ENCODE measurements around the gene PF4V1.
A peak's percentile ranks its signal among the peaks of the same experiment; 100 is the strongest.

PF4V1 gene

DNA sequence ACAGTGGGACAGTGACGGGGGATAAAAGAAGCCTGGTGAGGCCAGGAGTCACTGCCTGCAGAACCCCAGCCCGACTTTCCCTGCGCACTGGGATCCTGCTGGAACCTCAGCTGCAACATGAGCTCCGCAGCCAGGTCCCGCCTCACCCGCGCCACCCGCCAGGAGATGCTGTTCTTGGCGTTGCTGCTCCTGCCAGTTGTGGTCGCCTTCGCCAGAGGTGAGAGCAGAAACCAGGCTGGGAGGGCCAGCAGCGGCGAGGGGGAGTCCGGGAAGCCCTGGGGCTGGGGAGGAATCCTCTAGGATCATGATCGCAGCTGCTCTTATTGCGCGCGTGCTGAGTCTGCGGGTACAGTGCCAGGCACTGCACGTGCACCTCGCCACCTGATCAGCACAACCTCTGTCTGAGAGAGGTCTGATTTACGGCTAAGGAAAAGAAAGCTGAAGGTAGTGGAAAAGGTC, at the start of gene PF4V1:
Gene PF4V1 (plus strand): TSS at position 51 of the 459 bp plus-strand sequence. CDS start 67 bp downstream, at position 118.
- DNase-seq, result no peak

- DNase-seq, result no peak
Measured at GRCh38 chr4:73810191-73810590, 42.9 kb upstream of the PF4V1 start.

- no peak for DNase-seq
Measured at GRCh38 chr4:73811841-73812240, 41.3 kb upstream of the PF4V1 start.

DNA sequence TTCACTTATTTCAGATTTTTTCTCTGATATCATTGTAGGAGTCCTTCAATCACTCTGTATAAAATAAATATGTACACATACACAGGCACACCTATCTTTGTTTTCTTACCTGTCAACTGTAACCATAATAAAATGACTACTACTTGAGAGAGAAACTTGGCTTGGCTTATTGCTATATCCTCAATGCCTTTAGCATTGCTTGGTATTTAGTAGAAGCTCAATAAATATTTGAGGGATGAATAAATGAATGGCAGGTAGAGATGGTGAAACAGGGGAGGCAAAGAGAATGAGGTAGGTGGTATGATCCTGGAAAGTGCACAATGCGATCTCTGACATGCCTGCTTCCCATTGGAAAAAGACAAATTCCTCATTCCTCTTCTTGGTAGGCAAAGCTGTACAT, 38.4 kb upstream of the PF4V1 start:
- no peak for DNase-seq

- DNase-seq, result peak; percentile 27
Measured at GRCh38 chr4:73815145-73815544, 38.0 kb upstream of the PF4V1 start.

GRCh38 chr4:73816814-73817213, 36.3 kb upstream of the PF4V1 start:
- DNase-seq, result no peak

- DNase-seq, result no peak
Measured at GRCh38 chr4:73817341-73817740, 35.8 kb upstream of the PF4V1 start.

DNA sequence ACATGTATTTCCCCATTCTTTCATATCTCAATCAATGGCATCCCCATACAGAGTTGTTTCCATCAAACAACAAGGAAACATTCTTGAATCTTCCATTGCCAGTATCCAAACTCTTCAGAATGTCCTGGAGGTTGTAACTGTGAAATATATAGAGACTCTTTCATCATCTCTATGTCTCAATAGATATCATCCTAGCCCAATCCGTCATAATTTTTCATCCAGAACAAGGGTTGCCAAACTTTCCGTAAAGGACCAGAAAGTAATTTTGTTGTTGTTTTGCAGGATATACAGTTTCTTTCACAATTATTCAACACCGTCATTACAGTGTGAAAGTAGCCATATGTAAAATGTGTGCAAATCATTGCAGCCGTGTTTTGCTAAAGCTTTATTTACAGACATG, 31.8 kb upstream of the PF4V1 start:
- DNase-seq, result no peak

DNA sequence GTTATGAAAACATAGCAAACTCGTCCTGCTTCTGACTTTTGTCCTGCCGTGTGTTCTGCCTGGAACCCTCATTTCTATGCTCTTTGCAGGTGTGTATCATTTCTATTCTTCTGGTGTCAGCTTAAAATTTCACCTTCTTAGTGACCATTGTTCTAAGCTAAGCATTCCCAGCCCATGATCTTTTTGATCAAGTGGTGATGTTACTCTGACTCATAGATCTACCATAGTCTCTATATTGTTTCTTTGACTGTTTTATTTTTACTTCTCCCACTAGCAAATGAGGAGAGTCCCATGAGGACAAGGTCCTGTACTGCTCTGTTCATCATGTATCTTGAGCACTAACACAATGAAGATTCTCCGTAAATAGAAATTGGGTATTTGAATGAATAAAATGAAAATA, 30.7 kb upstream of the PF4V1 start:
- no peak for DNase-seq

GRCh38 chr4:73822812-73823504, 30.1 kb upstream of the PF4V1 start:
- DNase-seq, result no peak

DNA sequence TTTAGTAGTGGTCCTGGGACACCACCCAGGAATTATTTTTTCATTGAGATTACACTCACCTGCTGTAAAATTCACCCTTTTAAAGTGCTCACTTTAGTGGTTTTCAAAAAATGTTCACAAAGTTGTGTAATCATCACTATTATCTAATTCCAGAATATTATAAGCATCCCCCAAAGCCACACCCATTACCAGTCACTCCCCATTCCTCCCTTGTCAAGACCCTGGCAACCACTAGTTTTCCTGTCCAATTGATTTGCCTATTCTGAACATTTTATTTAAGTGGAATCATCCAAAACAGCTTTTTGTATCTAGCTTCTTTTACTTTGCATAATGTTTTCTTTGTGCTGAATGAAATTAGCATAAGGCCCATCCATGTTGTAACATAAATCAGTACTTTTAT, 29.3 kb upstream of the PF4V1 start:
- DNase-seq, result no peak

- no peak for DNase-seq
Measured at GRCh38 chr4:73828956-73829355, 24.1 kb upstream of the PF4V1 start.

DNA sequence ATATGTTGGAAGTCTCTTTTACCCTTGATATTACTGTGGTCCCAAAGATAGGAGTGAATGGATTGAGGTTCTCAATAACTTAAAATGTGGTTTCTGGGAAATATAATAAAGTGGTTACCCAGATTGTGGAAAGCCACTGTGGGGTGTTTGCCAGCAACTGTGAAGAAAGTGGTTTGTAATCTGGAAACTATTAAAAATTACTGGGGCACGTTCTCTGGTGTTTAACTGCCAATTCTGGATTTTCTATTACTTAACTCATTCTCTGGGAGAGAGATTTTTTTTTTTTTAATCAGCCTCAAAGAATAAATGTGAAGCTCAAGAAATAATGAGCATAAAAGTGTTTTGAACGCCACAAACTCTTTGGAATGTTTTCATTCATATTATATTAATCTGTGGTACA, 21.5 kb upstream of the PF4V1 start:
- no peak for DNase-seq

- DNase-seq, result no peak
Measured at GRCh38 chr4:73832651-73833237, 20.4 kb upstream of the PF4V1 start.

GRCh38 chr4:73836373-73837279, 16.5 kb upstream of the PF4V1 start, which contains the start of gene CXCL6:
TSS of gene CXCL6 (plus strand) at chr4:73836678. CDS start at chr4:73836751, 73 bp downstream.
- no peak for DNase-seq

- DNase-seq, result no peak
Measured at GRCh38 chr4:73839071-73839470, 14.0 kb upstream of the PF4V1 start.

- no peak for DNase-seq
Measured at GRCh38 chr4:73839715-73840114, 13.4 kb upstream of the PF4V1 start.

DNA sequence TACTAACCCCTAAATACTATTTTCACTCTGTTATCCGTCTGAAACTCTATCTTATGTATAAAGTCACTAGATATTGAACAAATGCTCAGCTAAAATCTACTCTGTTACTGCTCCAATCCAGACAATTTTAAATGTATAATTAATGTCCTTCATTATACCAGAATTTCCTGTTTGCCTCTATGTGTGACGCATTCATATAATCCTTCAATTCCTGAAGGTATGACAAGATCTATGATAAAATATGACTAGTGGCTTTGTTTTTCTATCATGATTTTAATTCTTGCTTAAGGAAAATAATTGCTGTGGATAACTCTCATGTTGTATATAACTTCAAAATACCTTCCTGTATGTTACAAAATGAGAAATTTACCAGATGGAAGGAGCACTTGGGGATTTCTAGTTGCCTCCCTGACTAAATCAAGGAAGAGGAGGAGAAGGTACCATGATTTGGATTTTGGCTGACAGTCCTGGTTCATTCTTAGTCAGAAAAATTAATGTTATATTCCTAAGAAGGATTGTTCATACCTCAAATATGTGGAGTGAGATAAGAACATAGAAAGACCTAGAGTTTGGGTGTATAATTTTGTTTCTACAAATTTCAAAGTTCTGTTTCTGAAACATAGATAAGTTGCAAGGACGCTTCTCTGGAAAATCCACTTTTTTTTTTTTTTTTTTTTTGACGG, 11.7 kb upstream of the PF4V1 start:
- DNase-seq, result no peak

GRCh38 chr4:73842696-73843095, 10.4 kb upstream of the PF4V1 start:
- DNase-seq, result no peak

GRCh38 chr4:73843369-73843768, 9.7 kb upstream of the PF4V1 start:
- DNase-seq, result no peak

- DNase-seq, result no peak
Measured at GRCh38 chr4:73844345-73844744, 8.8 kb upstream of the PF4V1 start.

DNA sequence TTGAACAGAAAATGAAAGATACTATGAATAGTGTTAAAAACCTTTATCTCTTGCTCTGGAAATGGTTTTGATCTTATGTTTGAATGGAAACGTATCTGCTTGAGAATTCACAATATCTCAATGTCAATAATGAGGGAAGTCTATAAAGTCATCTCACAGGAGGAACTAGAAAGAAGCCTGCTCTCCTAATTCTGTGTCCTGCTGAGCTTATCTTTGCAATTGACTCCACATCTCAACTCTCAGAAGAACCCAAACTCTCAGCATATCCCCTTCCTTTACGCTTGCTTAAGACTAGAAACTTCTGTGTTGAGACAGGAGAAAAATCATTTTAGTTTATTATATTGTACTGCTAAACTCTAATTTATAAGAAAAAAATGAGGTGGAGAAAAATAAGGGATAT, 8.3 kb upstream of the PF4V1 start:
- DNase-seq, result no peak
